Measurements from ENCODE around the gene ITGB1BP2.
"Not testable (repeated sequence)": the region's sequence is repeated elsewhere in the genome, so short reads cannot be mapped to it uniquely, and the experiment has no call there.

Gene ITGB1BP2

GRCh38 chrX:71302461-71303213 lies 1.1 kb downstream of the ITGB1BP2 start:
- no peak for DNase-seq

GRCh38 chrX:71304561-71304960 lies 3.0 kb downstream of the ITGB1BP2 start:
- DNase-seq, result no peak

DNA sequence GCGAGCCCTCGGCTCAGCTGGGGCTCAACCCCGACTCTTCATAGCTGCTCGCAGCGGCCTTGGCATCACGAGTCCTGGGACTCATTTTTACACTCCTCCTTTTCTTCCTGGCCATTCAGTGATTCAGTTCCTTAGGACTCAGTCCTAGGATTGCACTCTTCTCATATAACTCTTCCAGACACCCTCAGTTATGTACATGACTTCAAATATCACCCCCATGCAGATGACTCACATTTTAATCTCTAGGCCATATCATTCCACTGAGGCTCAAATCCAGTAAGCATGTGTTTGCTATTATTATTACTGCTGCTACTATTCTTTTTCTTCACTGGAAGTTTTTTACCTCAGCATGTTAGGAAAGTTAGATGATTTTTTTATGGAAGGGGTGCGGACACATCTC lies 14.4 kb downstream of the ITGB1BP2 start:
- no peak for DNase-seq

DNA sequence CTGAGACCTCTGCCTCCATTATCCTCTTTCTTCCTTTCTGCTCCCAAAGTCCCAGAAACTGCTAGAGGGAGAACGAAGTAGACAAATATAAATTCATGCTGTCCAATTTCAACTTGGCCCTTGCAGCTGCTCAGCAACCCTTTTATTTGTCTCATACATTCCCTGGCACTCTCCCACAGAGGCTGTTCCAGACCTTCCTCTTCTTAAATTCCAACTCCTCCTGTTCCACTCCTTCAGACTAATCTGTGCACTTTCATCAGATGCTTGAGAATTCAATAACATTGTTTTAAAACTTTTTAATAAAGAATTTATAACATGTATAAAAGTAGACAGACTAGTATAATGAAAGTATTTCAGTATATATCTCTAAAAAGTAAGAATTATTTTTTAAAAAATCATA lies 15.4 kb downstream of the ITGB1BP2 start:
- DNase-seq, result not testable (repeated sequence)

DNA sequence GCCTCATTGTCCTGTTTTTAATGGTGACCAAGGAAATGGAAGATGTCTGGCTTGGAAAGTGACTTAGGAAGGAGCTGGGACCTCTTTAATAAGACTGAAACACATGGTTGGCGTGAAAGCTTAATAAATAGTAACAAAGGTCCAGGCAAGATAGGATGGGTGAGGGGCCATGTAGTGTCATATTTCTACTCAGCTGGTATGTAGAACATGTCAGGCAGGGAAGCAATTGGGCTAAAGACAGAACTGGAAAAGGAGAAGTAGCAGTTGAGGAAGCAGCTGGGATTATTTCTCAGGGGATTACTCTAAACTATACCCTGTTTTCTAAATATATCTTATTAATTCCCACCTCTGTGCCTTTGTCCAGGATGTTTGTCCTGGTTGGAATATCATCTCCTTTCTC lies 18.6 kb downstream of the ITGB1BP2 start:
- no peak for DNase-seq

DNA sequence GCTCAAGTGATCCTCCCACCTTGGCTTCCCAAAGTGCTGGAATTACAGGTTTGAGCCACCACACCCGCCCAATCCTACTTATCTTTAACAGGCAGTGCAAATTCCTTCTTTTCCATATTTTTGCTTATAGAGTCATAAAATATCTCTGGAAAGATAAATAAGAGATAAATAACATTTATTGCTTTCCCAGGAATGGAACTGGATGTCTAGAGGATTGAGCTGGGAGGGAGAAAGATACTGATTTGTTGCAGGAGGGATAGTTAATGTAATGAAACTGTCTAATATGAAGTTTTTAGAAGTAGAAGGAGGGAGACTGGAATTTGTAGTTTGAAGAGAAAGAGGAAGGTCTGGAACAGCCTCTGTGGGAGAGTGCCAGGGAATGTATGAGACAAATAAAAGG lies 20.2 kb downstream of the ITGB1BP2 start:
- DNase-seq, result no peak

DNA sequence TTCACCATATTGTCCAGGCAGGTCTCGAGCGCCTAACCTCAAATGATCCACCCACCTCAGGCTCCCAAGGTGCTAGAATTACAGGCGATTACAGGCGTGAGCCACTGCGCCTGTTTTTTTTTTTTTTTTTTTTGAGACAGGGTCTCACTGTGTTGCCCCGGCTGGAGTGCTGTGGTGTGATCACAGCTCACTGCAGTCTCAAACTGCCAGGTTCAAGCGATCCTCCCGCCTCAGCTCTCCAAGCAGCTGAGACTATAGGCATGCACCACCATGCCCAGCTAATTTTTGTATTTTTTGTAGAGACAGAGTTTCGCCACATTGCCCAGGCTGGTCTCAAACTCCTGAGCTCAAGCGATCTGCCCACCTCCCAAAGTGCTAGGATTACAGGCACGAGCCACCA lies 22.9 kb downstream of the ITGB1BP2 start:
- DNase-seq, result not testable (repeated sequence)

GRCh38 chrX:71326394-71326793 lies 24.8 kb downstream of the ITGB1BP2 start:
- DNase-seq, result no peak

DNA sequence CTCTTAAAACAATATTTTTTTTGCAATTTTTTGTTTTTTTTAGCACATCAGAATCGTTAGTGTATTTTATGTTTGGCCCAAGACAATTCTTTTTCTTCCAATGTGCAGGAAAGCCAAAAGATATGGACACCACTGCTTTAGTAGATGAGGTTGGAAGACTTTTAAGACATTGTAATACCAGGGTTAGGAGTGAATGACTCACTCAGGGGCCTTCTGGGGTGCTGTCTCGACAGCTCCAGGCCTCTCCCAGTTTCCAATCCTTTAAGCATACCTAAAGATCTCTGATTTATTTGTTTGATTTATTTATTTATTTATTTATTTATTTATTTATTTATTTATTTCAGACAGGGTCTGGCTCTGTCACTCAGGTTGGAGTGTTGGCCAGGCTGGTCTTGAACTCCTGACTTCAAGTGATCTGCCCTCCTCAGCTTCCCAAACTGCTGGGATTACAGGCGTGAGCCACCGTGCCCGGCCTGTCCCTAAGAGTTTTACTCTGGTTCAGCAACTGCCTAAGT lies 47.7 kb downstream of the ITGB1BP2 start:
- not testable (repeated sequence) for DNase-seq

GRCh38 chrX:71349867-71350266 lies 48.3 kb downstream of the ITGB1BP2 start:
- not testable (repeated sequence) for DNase-seq

DNA sequence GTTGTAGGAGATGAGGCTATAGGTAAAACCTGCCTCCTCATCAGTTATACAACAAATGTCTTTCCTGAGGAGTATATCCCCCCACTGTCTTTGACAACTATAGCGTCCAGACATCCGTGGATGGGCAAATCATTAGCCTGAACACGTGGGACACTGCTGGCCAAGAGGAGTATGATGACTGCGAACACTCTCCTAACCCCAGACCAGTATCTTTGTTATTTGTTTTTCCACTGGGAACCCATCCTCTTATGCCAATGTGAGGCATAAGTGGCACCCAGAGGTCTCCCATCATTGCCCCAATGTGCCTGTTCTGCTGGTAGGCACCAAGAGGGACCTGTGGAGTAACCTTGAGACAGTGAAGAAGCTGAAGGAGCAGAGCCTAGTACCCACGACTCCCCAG lies 50.9 kb downstream of the ITGB1BP2 start:
- not testable (repeated sequence) for DNase-seq
